ENCODE data around the gene FAS.
A peak's percentile ranks its signal among the peaks of the same experiment; 100 is the strongest.

The FAS gene

GRCh38 chr10:89047397-89047796 is 56.8 kb downstream of the FAS start:
- DNase-seq: no peak

DNA sequence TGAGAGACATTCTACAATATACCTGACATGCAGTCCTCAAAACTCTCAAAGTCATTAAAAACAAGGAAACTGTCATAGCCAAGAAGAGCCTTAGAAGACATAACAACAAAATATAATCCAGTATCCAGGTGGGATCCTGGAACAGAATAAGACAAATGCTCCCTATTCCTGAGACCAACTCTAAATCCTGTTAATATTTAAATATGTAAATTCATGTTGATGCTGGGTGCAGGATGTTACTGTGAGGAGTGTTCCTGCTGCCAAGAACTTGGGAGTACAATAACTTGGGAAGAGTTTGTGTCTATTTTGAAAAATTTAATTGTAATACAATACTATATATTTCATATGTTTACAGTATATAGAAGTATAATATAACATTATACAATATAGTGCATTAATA is 61.0 kb downstream of the FAS start:
- peak in 1 of 2 experiments; percentile 3 for DNase-seq

- no peak for DNase-seq
Measured at GRCh38 chr10:89053555-89053954, 63.0 kb downstream of the FAS start.

DNA sequence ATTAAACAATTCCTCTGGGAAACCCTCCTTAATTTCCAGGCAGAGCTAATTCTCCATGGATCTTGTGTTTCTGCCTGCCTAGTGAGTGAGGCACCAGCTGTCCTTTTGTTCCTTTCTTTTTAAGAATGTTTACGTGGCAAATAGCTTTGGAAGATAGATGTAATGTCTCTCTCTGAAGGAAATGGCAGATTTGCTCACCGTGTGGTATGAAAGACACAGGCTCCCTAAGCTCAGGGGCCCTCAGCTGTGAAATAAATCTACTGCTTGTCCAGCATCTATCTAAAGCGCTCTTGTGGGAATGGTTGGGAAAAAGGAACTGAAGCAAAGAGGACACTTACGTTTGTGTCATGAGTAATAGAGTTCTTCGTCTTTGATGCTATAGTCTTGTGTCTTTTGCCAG is 64.6 kb downstream of the FAS start:
- no peak for DNase-seq

- no peak for DNase-seq
Measured at GRCh38 chr10:89062861-89063260, 72.3 kb downstream of the FAS start.

DNA sequence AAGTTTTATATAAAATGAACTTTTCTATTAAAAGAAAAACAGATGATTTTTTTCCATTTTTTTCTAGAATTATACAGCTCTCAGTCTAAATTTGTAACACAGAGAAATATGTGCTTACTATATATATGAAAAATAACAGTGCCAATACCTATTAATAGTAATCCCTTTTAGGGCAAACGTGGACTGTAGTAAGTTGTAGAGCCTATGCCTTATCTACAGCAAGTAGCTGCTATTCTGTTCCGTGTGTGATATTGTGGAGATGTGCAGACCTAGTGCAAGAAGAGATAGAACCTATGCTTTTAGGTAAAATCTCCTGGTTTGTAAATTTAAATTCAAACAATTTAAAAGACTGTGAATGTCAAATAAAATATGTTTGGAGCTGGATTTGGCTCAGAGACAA is 72.9 kb downstream of the FAS start:
- no peak for DNase-seq

GRCh38 chr10:89064748-89065147 is 74.2 kb downstream of the FAS start:
- no peak for DNase-seq

Data from NCI-H526 (cell line).